ENCODE measurements around the gene POLR2J. TPM values are rescaled to one million over a fixed set of nuclear protein-coding genes. Genes with fewer than 3 reads are reported as not detected.

The POLR2J gene
- total RNA-seq, 2 donors from 2014 or later = 35.6 to 37.9 TPM

DNA sequence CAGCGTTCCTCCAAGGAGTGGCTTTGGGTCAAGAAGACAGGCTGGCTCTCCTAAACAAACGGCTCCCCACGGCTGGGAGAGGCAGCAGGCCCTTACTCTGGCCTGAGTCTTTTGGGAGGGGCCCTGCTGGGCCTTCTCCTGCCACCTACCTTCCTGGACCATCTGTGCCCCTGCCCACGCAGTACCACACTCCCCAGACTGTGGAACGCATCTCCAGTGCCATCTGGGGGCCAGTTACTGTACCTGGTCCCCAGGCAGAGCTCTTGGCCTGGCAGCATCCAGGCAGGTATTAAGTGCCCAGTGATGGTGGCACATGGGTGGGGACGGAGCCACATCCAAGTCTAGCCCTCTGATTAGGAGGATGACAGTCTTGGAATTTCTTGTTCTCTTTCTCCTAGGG, 28.5 kb downstream of the POLR2J start:
- ATAC-seq (peak; percentile 90), DNase-seq (peak in 2 of 3 donors; percentile 24 to 46)
- Mint-ChIP-seq H3K27ac (peak overlapping the region; percentile 14), H3K27me3 (no peaks in the 10 kb centered on the region), H3K4me3 (no peak overlapping the region), H3K4me1 (peaks cover 9% of the 10 kb centered on the region), H3K36me3 (ENCODE audit: low read depth) (no peaks in the 10 kb centered on the region)
- no peaks in the 10 kb centered on the region for H3K9me3 ChIP-seq (ENCODE audit: control insufficient read depth, low read length, poor library complexity, severe bottlenecking)

DNA sequence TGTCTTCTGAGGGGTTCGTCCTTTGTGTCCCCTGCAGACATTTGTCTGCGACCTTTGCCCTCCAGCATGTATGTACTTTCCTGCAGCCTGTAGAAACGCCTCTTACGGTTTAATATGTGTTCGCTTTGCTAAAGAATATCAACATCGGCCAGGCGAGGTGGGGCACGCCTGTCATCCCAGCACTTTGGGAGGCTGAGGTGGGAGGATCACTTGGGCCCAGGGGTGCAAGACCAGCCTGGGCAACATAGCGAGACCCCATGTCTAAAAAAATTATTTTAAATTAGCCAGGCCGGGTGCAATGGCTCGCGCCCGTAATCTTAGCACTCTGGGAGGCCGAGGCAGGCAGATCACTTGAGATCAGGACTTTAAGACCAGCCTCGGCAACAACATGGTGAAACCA, 29.6 kb downstream of the POLR2J start:
- Mint-ChIP-seq H3K27ac (no peak overlapping the region), H3K27me3 (no peaks in the 10 kb centered on the region), H3K36me3 (ENCODE audit: low read depth) (no peaks in the 10 kb centered on the region), H3K4me3 (no peak overlapping the region), H3K4me1 (peaks cover 9% of the 10 kb centered on the region)
- no peaks in the 10 kb centered on the region for H3K9me3 ChIP-seq (ENCODE audit: control insufficient read depth, low read length, poor library complexity, severe bottlenecking)
- no peak for DNase-seq
- ATAC-seq = no peak

DNA sequence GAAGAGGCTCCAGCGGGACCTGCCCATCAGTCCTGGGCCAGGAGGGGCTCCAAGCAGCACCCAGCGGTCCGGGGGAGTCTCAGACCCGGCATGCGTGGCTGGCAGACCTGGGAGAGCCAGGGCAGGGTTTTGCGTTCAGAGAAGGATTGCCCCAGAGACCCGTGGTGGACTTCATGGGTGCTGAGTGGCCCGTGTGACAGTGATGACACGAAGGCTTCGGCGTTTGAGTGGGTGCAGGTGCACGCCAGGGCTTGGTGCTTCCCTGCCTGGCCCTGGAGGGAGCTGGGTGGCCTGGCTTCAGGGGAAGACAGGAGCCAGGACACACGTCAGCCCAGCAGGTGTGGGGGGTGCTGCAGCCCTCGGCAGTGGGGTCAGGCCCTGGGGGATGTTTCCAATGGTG, 31.4 kb downstream of the POLR2J start:
- H3K9me3 ChIP-seq (ENCODE audit: control insufficient read depth, low read length, poor library complexity, severe bottlenecking) = no peaks in the 10 kb centered on the region
- no peak for DNase-seq
- Mint-ChIP-seq H3K36me3 (ENCODE audit: low read depth) (no peaks in the 10 kb centered on the region), H3K4me3 (no peak overlapping the region), H3K27ac (peak overlapping the region; percentile 8), H3K27me3 (no peaks in the 10 kb centered on the region), H3K4me1 (peaks cover 9% of the 10 kb centered on the region)
- no peak for ATAC-seq

DNA sequence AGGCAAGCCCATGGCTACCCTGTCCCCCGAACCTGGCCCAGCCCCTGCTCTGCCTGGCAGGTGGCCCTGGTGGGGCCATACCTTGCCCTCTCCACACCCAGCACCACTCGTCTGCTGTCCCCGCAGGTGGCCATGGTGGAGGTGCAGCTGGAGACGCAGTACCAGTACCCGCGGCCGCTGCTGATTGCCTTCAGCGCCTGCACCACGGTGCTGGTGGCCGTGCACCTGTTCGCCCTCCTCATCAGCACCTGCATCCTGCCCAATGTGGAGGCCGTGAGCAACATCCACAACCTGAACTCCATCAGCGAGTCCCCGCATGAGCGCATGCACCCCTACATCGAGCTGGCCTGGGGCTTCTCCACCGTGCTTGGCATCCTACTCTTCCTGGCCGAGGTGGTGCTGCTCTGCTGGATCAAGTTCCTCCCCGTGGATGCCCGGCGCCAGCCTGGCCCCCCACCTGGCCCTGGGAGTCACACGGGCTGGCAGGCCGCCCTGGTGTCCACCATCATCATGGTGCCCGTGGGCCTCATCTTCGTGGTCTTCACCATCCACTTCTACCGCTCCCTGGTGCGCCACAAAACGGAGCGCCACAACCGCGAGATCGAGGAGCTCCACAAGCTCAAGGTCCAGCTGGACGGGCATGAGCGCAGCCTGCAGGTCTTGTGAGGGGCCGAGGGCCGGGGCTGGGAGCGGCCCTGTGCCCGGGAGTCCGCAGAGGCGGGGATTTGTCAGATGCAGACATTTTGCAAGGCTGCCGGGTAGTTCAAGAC, 32.1 kb downstream of the POLR2J start:
- ATAC-seq = no peak
- no peak for DNase-seq
- H3K9me3 ChIP-seq (ENCODE audit: control insufficient read depth, low read length, poor library complexity, severe bottlenecking) = no peaks in the 10 kb centered on the region
- Mint-ChIP-seq H3K4me1 (peaks cover 9% of the 10 kb centered on the region), H3K27ac (peak overlapping the region; percentile 77), H3K36me3 (ENCODE audit: low read depth) (no peaks in the 10 kb centered on the region), H3K4me3 (no peak overlapping the region), H3K27me3 (no peaks in the 10 kb centered on the region)

DNA sequence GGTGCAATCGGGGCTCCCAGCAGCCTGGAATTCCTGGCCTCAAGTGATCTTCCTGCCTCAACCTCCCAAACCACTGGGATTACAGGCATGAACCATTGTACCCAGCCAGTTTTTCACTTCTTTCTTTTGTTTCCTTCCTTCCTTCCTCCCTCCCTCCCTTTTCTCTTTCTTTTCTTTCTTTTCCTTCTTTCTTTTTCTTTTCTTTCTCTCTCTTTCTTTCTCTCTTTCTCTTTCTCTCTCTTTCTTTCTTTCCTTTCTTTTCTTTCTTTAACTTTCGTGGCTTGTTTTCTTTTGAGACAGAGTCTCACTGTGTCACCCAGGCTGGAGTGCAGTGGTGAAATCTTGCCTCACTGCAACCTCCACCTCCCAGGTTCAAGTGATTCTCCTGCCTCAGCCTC, 33.0 kb downstream of the POLR2J start:
- ATAC-seq (no peak), DNase-seq (no peak)
- no peaks in the 10 kb centered on the region for H3K9me3 ChIP-seq (ENCODE audit: control insufficient read depth, low read length, poor library complexity, severe bottlenecking)
- Mint-ChIP-seq H3K27me3 (no peaks in the 10 kb centered on the region), H3K27ac (peak overlapping the region; percentile 77), H3K4me3 (no peak overlapping the region), H3K4me1 (peaks cover 9% of the 10 kb centered on the region), H3K36me3 (ENCODE audit: low read depth) (no peaks in the 10 kb centered on the region)

DNA sequence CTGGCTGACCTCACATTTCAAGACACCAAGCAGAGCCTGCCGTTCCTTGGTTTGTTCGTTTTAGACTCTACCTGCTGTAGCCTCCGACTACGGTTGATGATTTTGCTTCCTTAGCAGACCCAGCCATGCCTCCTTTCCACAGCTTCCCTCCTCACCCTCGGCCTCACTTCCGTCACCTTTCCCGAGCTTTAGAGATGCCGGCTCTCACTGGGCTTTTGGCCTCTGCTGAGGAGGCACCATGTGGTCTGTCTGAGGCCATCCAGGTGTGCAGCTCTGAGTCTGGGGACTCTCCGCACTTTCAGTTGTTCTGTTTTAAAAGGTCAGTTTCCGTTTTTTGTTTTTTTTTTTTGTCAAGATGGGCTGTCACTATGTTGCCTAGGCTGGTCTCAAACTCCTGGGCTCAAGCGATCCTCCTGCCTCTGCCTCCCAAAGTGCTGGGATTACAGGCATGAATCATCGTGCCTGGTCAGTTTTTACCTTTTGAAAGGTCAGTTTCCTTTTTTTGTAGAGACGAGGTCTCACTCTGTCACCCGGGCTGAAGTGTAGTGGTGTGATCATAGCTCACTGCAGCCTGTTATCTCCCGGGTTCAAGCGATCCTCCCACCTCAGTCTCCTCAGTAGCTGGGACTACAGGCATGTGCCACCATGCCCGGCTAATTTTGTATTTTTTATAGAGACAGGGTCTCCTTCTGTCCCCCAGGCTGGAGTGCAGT, 33.6 kb downstream of the POLR2J start:
- H3K36me3 Mint-ChIP-seq (ENCODE audit: low read depth) = no peaks in the 10 kb centered on the region
- no peaks in the 10 kb centered on the region for H3K9me3 ChIP-seq (ENCODE audit: control insufficient read depth, low read length, poor library complexity, severe bottlenecking)
- H3K4me3 Mint-ChIP-seq = peak overlapping the region; percentile 47
- H3K4me1 Mint-ChIP-seq = peaks cover 5% of the 10 kb centered on the region
- ATAC-seq (peak; percentile 24), DNase-seq (no peak)
- H3K27ac Mint-ChIP-seq = no peak overlapping the region
- H3K27me3 Mint-ChIP-seq = no peaks in the 10 kb centered on the region

DNA sequence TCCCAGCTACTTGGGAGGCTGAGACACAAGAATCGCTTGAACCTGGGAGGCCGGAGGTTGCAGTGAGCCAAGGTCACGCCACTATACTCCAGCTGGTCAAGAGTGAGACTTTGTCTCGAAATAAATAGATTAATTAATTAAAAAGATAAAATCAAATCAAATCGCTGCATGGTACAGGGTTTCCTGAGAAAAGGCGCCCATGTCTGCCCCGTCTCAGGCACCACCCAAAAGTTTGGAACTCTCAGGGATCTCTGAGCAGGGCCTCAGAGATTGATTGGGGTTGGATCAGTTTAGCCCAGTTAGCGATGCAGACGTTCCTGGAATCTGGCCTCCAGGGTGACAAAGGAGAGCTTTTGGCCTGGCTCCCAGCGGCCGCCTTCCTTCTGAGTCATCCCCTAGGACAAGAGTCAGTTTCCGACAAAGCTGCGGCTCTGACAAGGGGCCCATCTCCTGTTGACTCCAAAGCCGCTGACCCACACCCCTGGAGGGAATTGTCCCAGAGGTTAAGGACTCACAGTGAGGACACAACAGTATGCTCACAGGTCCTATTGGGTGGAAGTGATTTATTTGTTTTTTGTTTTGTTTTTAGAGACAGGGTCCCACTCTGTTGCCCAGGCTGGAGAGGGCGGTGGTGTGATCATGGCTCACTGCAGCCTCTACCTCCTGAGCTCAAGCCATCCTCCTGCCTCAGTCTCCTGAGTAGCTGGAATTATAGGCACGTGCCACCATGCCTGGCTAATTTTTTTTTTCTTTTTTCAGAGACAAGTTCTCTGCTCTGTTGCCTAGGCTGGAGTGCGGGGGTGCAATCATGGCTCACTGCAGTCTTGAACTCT, 38.5 kb downstream of the POLR2J start:
- H3K36me3 Mint-ChIP-seq (ENCODE audit: low read depth) = no peaks in the 10 kb centered on the region
- no peak overlapping the region for H3K27ac Mint-ChIP-seq
- no peak for DNase-seq
- peaks cover 8% of the 10 kb centered on the region for H3K4me1 Mint-ChIP-seq
- H3K9me3 ChIP-seq (ENCODE audit: control insufficient read depth, low read length, poor library complexity, severe bottlenecking) = no peaks in the 10 kb centered on the region
- H3K4me3 Mint-ChIP-seq = no peak overlapping the region
- H3K27me3 Mint-ChIP-seq = no peaks in the 10 kb centered on the region
- ATAC-seq = no peak

DNA sequence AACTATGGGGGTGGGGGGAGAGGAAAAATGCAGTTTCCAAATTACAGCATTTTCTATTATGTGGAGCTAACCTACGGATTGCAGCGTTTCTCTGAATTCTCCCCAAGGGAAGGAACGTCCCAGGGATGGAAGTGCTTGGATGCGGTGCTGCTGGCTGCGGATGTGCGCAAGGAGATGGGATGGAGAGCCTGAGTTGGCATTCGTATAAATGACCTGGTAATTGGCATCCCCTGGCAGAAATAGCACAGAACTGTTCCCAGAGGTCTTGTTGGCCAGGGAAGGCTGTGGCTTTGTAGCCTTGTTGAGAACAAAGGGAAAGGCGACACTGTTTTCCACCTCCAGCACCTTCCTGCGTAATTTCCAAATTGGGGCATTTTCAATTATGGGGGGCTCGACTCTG, 42.6 kb downstream of the POLR2J start:
- H3K27ac Mint-ChIP-seq = peak overlapping the region; percentile 95
- H3K36me3 Mint-ChIP-seq (ENCODE audit: low read depth) = no peaks in the 10 kb centered on the region
- peaks cover 20% of the 10 kb centered on the region for H3K4me1 Mint-ChIP-seq
- no peak for DNase-seq
- no peaks in the 10 kb centered on the region for H3K27me3 Mint-ChIP-seq
- ATAC-seq = no peak
- H3K4me3 Mint-ChIP-seq = peak overlapping the region; percentile 15
- H3K9me3 ChIP-seq (ENCODE audit: control insufficient read depth, low read length, poor library complexity, severe bottlenecking) = no peaks in the 10 kb centered on the region

DNA sequence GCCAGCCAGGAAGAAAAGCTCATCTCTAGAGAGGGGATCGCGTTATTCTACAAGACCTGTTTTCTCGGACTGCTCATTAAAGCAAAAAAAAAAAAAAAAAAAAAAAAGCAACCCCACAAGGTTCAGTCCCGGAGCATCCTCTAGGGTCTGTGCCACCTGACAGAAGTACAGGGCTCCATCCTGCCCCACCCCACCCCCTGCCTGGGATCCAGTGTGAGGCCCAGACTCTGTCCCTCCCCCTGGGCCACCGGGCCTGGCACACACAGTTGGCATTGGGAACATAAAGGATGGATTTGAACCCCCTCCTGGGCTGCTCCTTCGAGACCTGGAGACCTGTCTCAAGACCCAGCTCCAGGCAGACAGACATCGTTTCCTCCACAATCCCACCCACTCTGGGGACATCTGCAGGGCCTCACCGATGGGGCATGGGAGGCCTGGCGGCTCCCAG, 44.7 kb downstream of the POLR2J start:
- Mint-ChIP-seq H3K27me3 (no peaks in the 10 kb centered on the region), H3K36me3 (ENCODE audit: low read depth) (no peaks in the 10 kb centered on the region), H3K4me1 (peaks cover 35% of the 10 kb centered on the region), H3K4me3 (peak overlapping the region; percentile 93), H3K27ac (peak overlapping the region; percentile 95)
- ATAC-seq (no peak), DNase-seq (no peak)
- H3K9me3 ChIP-seq (ENCODE audit: control insufficient read depth, low read length, poor library complexity, severe bottlenecking) = no peaks in the 10 kb centered on the region

DNA sequence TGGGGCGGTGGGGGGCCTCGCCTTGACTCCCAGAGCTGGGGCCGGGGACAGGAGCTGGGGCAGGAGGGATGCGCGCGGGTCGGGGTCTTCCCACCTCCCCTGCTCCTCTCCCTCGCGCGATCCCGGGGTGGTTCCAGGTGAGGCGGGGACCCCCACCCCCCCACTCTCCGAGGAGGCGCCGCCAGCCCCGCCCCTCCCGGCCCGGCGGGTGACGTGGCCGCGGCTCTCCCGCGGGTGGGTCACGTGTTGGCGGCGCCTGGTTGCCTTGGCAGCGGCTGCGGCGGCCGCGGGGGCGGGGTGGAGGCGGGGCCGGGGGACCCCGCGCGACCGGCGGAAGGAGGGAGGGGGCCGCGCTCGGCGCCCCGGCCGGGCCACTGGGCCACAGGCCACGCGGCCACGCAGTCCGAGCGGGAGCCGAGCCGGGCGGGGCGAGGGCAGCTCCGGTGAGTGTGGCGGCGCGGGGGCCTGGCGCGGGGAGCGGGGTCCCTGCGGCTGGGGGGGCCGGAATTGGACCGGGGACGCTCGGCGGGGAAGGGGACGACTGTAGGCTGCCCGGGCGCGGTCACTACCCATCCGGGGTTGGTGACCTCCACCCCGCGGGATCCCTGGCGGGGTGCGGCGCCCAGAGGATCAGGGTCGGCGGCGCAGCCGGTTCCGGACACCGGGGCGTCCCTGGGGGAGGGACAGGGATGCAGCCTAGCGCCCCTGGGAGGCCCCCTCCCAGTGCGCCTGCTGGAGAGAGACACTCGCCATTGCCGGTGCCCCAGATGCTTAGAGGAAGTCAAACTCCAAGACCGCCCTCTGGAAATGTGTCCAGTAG, 45.3 kb downstream of the POLR2J start, which contains the start of gene ORAI2:
Gene ORAI2, plus strand, starts transcription at position 357 of the 820 bp plus-strand sequence. CDS start 5,382 bp downstream, outside the sequence.
- no peaks in the 10 kb centered on the region for H3K27me3 Mint-ChIP-seq
- H3K4me1 Mint-ChIP-seq = peaks cover 35% of the 10 kb centered on the region
- H3K36me3 Mint-ChIP-seq (ENCODE audit: low read depth) = no peaks in the 10 kb centered on the region
- peak within 1 kb of the TSS; percentile 93 for H3K4me3 Mint-ChIP-seq
- ATAC-seq (peak; percentile 71), DNase-seq (peak; percentile 83 to 89 (median 85))
- no peaks in the 10 kb centered on the region for H3K9me3 ChIP-seq (ENCODE audit: control insufficient read depth, low read length, poor library complexity, severe bottlenecking)
- H3K27ac Mint-ChIP-seq = peak within 1 kb of the TSS; percentile 100

DNA sequence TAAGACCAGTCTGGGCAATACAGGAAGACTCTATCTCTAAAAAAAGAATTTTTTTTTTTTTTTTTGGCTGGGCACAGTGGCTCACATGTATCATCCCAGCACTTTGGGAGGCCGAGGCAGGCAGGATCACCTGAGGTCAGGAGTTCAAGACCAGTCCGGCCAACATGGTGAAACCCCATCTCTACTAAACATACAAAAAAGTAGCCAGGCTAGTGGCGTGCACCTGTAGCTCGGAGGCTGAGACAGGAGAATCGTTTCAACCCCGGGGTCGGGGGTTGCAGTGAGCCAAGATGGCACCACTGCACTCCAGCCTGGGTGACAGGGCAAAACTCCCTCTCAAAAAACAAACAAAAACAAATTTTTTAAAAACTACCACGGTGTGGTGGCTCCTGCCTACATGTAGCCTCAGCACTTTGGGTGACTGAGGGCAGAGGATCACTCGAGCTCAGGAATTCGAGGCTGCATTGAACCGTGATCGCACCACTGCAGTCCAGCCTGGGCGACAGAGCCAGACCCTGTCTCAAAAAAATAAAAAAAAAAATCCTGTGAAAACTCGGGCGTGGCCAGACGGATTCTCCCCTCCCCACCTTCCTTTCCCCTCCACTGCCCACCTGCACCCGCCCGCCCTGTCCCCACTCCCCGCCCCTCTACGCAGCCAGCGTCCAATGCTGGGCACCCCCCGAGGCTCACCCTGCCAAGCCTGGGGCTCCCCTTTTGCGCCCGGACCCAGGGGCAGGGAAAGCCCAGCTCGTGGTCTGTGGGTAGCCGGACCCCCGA, 46.1 kb downstream of the POLR2J start:
- Mint-ChIP-seq H3K27me3 (no peaks in the 10 kb centered on the region), H3K27ac (peak overlapping the region; percentile 100), H3K36me3 (ENCODE audit: low read depth) (no peaks in the 10 kb centered on the region), H3K4me3 (peak overlapping the region; percentile 93), H3K4me1 (peaks cover 38% of the 10 kb centered on the region)
- ATAC-seq = peak; percentile 40
- peak in 1 of 3 donors; percentile 12 for DNase-seq
- H3K9me3 ChIP-seq (ENCODE audit: control insufficient read depth, low read length, poor library complexity, severe bottlenecking) = no peaks in the 10 kb centered on the region
